ENCODE results near the gene BLTP3B. TPM values are rescaled to one million over a fixed set of nuclear protein-coding genes. Genes with fewer than 3 reads are reported as not detected.

BLTP3B gene
- total and polyA plus RNA-seq, 2 of the 13 experiments (the other 11 are each of a cell fraction or from before 2014, with no cell fraction given), result 15.6 to 24.4 TPM

GRCh38 chr12:100120355-100120754, 22.3 kb downstream of the BLTP3B start:
- DNase-seq (ENCODE audit: low spot score), result no peak
- Histone ChIP-seq H3K4me3 (replicated peaks in 1 of 3; ENCODE audit: insufficient read depth in 1 of 3, low read depth in 2 of 3, low read length in 3 of 3) (no peak overlapping the region), H2AFZ (ENCODE audit: low read length) (no peak overlapping the region), H3K4me2 (ENCODE audit: low read depth, low read length) (no peak overlapping the region), H3K36me3 (replicated peaks in 1 of 2; ENCODE audit: control insufficient read depth in 1 of 2, insufficient read depth in 2 of 2, low read length in 2 of 2) (peaks cover 0 to under 1% of the 10 kb centered on the region in 2 experiments; a peak in 1 of 5 replicates), H3K9me3 (ENCODE audit: low read length) (no peaks in the 10 kb centered on the region), H3K9ac (ENCODE audit: insufficient read depth, low read depth, low read length) (no peak overlapping the region), H3K4me1 (ENCODE audit: insufficient read depth, low read length) (no peaks in the 10 kb centered on the region), H3K27ac (ENCODE audit: extremely low read length, insufficient read depth, low read length) (no peak overlapping the region), H3K79me2 (ENCODE audit: insufficient read depth, low read length) (peaks cover 60% of the 10 kb centered on the region), H3K27me3 (ENCODE audit: control insufficient read depth in 1 of 2, insufficient read depth in 2 of 2, low read length in 2 of 2) (no peaks in the 10 kb centered on the region), H4K20me1 (ENCODE audit: insufficient read depth, low read length) (no peaks in the 10 kb centered on the region)
- intact Hi-C loops (cut with micrococcal nuclease; ENCODE audit: unreplicated experiment), result no loop called here
- 98% methylated on average over 1 of the region's 1 CpG for WGBS (ENCODE audit: low lambda C conversion rate)
- BruUV-seq (replicated peaks), result no TSS peak
- TF ChIP-seq ZNF234 (CRISPR knock-in tag; conservative IDR thresholded peaks at IDR 0.05), result no peak
- no peak for TF ChIP-seq ZFX (CRISPR knock-in tag; IDR thresholded peaks at IDR 0.05; ENCODE audit: low read depth)
- no peak for TF ChIP-seq MED8 (CRISPR knock-in tag; IDR thresholded peaks at IDR 0.05; ENCODE audit: insufficient replicate concordance)
- TF ChIP-seq ZNF746 (CRISPR knock-in tag; IDR thresholded peaks at IDR 0.05), result no peak
- no peak for TF ChIP-seq ZKSCAN5 (CRISPR knock-in tag; IDR thresholded peaks at IDR 0.05)
- ChIA-PET CTCF (ENCODE audit: low intra/inter-chr PET ratio, low total read pairs) (no interaction called here), POLR2A (no interaction called here)
- in situ Hi-C loops (cut with HindIII; ENCODE audit: extremely low pct_ligation_motif_present, low pct_unique_long_range_greater_than_20kb), result no loop called here
- FAIRE-seq, result no peak
- no peak for ATAC-seq

GRCh38 chr12:100115291-100115690, 27.4 kb downstream of the BLTP3B start:
- H3K4me3 ChIP-seq (replicated peaks in 1 of 3; ENCODE audit: insufficient read depth in 1 of 3, low read depth in 2 of 3, low read length in 3 of 3), result no peak overlapping the region
- H3K9ac ChIP-seq (ENCODE audit: insufficient read depth, low read depth, low read length), result no peak overlapping the region
- in situ Hi-C loops (cut with HindIII; ENCODE audit: extremely low pct_ligation_motif_present, low pct_unique_long_range_greater_than_20kb), result no loop called here
- no peak for DNase-seq (ENCODE audit: low spot score)
- H4K20me1 ChIP-seq (ENCODE audit: insufficient read depth, low read length), result no peaks in the 10 kb centered on the region
- peaks cover 0 to 4% of the 10 kb centered on the region in 2 experiments; a peak in 1 of 5 replicates for H3K36me3 ChIP-seq (replicated peaks in 1 of 2; ENCODE audit: control insufficient read depth in 1 of 2, insufficient read depth in 2 of 2, low read length in 2 of 2)
- no peaks in the 10 kb centered on the region for H3K9me3 ChIP-seq (ENCODE audit: low read length)
- H2AFZ ChIP-seq (ENCODE audit: low read length), result no peak overlapping the region
- intact Hi-C loops (cut with micrococcal nuclease; ENCODE audit: unreplicated experiment), result no loop called here
- no TSS peak for BruUV-seq (replicated peaks)
- CTCF ChIA-PET (ENCODE audit: low intra/inter-chr PET ratio, low total read pairs), result no interaction called here
- H3K4me1 ChIP-seq (ENCODE audit: insufficient read depth, low read length), result no peaks in the 10 kb centered on the region
- H3K79me2 ChIP-seq (ENCODE audit: insufficient read depth, low read length), result peaks cover 64% of the 10 kb centered on the region
- H3K27me3 ChIP-seq (ENCODE audit: control insufficient read depth in 1 of 2, insufficient read depth in 2 of 2, low read length in 2 of 2), result no peaks in the 10 kb centered on the region
- TF ChIP-seq ZNF891 (CRISPR knock-in tag; IDR thresholded peaks at IDR 0.05), result no peak
- no peak for TF ChIP-seq ZBTB2 (CRISPR knock-in tag; IDR thresholded peaks at IDR 0.05; ENCODE audit: low read depth)
- no peak for TF ChIP-seq ZNF274 (CRISPR knock-in tag; IDR thresholded peaks at IDR 0.05)
- no peak for TF ChIP-seq ZSCAN31 (CRISPR knock-in tag; IDR thresholded peaks at IDR 0.05; ENCODE audit: low read depth)
- no peak for TF ChIP-seq SOX13 (IDR thresholded peaks at IDR 0.05)
- TF ChIP-seq SOX13 (CRISPR knock-in tag; conservative IDR thresholded peaks at IDR 0.05 in 1 of 2, IDR thresholded peaks at IDR 0.05 in 1 of 2), result no peak
- no peak for TF ChIP-seq MAFF (IDR thresholded peaks at IDR 0.05; ENCODE audit: low read depth, low read length)
- no peak for TF ChIP-seq RFXANK (CRISPR knock-in tag; IDR thresholded peaks at IDR 0.05)
- TF ChIP-seq JUN (CRISPR knock-in tag; IDR thresholded peaks at IDR 0.05), result no peak
- TF ChIP-seq GMEB2 (CRISPR knock-in tag; IDR thresholded peaks at IDR 0.05; ENCODE audit: low read depth), result no peak
- TF ChIP-seq ZNF549 (CRISPR knock-in tag; IDR thresholded peaks at IDR 0.05), result no peak
- TF ChIP-seq MYC (CRISPR knock-in tag; IDR thresholded peaks at IDR 0.05; ENCODE audit: borderline replicate concordance), result no peak
- no peak overlapping the region for H3K4me2 ChIP-seq (ENCODE audit: low read depth, low read length)
- POLR2A ChIA-PET, result no interaction called here
- FAIRE-seq, result no peak
- no peak for ATAC-seq
- whole genome bisulfite sequencing (ENCODE audit: low lambda C conversion rate), result 92% methylated on average over 8 of the region's 8 CpGs
- H3K27ac ChIP-seq (ENCODE audit: extremely low read length, insufficient read depth, low read length), result no peak overlapping the region

All from HepG2 (cell line).